Measurements from ENCODE around the gene BRCC3.
"Not testable (repeated sequence)": the region's sequence is repeated elsewhere in the genome, so short reads cannot be mapped to it uniquely, and the experiment has no call there.

The BRCC3 gene

GRCh38 chrX:155144926-155145325 is 73.6 kb downstream of the BRCC3 start:
- DNase-seq (ENCODE audit: low read depth in 2 of 2), result no peak

DNA sequence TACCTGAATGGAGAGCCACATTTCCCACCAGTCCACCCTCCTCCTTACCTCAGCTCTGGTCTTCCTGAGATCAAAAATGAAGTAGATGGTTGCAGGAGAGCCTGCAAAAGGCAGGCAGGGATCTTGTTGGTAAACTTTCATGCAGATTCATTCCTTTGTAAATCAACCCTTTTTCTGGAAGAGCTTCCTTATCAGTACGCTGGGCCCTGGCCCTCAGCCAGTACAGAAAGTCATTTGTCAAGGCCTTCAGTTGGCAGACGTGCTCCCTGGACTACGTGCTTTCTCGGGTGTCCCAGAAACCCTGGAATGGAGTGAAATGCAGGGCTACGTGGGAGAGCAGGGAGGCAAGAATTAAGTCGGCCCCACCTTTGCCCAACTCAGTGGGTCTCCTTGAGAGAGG is 76.3 kb downstream of the BRCC3 start:
- not testable (repeated sequence) for DNase-seq (ENCODE audit: low read depth in 2 of 2)

DNA sequence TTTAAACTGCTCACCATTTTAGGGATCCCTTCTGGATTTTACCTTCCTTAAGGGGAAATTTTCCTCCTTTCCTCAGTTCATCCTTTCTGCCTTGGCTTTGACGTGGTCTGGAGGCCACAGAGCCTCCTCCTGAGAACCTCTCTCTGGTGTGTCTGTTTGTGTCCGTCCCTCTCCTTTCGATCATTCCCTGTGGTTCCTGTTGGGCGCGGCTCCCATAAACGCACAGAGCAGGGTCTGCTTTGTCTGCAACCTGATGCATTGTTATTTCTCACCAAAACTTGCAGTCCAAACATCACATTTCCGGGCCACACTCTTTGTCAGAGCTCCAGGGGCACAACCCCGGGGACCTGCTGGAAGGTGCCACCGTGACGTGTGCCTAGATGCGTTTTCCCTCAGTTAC is 76.9 kb downstream of the BRCC3 start:
- not testable (repeated sequence) for DNase-seq (ENCODE audit: low read depth in 2 of 2)

DNA sequence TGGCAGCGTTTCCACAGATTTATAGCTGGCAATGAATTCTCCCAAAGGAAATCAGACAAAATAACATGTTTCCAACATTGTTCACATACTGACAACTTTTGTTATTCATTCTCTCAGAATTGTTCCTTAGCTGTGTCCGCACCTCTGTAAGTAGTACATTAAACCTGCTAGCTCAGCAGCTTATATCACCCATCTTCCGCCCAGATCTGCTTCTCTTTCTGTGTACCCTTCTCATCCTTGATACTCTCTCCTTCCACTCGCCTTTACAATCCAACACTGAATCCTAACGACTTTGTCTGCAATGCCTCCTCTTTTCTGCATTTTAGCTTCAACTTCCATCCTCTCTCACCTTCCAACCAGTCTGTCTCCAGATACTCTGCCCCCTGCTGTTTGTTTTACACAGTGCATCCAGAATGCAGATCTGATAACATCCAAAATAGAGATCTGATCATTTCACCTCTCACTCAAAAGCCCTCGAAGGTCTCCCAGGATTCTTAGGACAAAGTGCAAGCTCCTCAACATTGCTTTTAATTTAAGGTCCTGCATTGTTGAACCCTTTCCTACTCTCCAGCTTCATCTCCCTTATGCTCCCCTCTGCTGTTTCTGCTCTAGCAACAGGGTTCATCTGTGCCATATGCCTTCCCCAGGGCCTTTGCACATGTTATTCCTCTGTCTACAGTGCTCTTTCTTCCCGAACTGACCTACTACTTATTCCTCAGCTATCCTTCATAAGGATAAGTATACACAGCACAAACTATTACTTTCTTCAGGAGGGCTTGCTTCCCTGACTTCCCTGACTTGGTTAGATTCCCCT is 77.6 kb downstream of the BRCC3 start:
- no peak for DNase-seq (ENCODE audit: low read depth in 2 of 2)

- DNase-seq (ENCODE audit: low read depth in 2 of 2), result no peak
Measured at GRCh38 chrX:155169881-155170280, 98.6 kb downstream of the BRCC3 start.
